HCT116 (cell line): ENCODE data around the gene ABL2. TPM values are rescaled to one million over a fixed set of nuclear protein-coding genes. Genes with fewer than 3 reads are reported as not detected.

ENCODE experiments used
- ATAC-seq: fragments of 200-7000 bp; cut with Tn5 transposase; 2 replicates; pipeline ENCODE4 v1.9.1; 2020; ENCODE audit warnings: mild to moderate bottlenecking, moderate library complexity
- BruUV-seq: library from RNA; stranded (reverse); fragments of 400-500 nt; replicated peaks from 2 replicates; lab custom pipeline; 2021; lab: Mats Ljungman, UMichigan
- CTCF ChIA-PET: fragments of 300-600 bp; sonication (Branson Sonifier 250); formaldehyde crosslinking; loops from one replicate; lab custom pipeline; 2021; ENCODE audit warnings: antibody characterized with exemption; lab: Charles Lee
- POLR2A ChIA-PET: fragments of 300-600, 350-600 bp; sonication (Branson Sonifier 250); formaldehyde crosslinking; loops from one replicate; lab custom pipeline; 2021; ENCODE audit warnings: antibody characterized with exemption; lab: Charles Lee
- RAD21 ChIA-PET, 2 experiments: fragments of 300-600 bp; sonication (Branson Sonifier 250); formaldehyde crosslinking; loops; one replicate each; lab custom pipeline; 2023; ENCODE audit warnings: low total read pairs in 2 of 2; ENCODE audit not compliant: uncharacterized antibody in 2 of 2, unreplicated experiment in 2 of 2, low non-redundant PET in 1 of 2; lab: Charles Lee
- DNase-seq: peaks from one replicate; pipeline ENCODE4 v3.0.0-alpha.2; 2010; ENCODE audit warnings: low read depth, low spot score
- H2AFZ ChIP-seq: fragments of 200-600 bp; shearing (Covaris generic), sonication (generic); 2 replicates; pipeline ENCODE4 v1.6.1; 2017; ENCODE audit warnings: low read depth, mixed run types, mixed read lengths, antibody characterized with exemption, low read length; ENCODE audit not compliant: poor library complexity, severe bottlenecking
- H3K27ac ChIP-seq: 2 replicates; pipeline ENCODE4 v1.5.1; 2012; ENCODE audit warnings: low read depth, low read length
- H3K27me3 ChIP-seq: fragments of 200-600 bp; sonication (generic); 2 replicates; pipeline ENCODE4 v1.6.1; 2016; ENCODE audit warnings: mixed run types, low read length, mixed read lengths; ENCODE audit not compliant: insufficient read depth
- H3K36me3 ChIP-seq, 2 experiments: fragments of 200-500 bp in 1 of 2; fragments of 200-600 bp in 1 of 2; sonication (Bioruptor generic) in 1 of 2; sonication (generic) in 1 of 2; 2 replicates each; pipeline versions ENCODE4 v1.5.1 to v1.6.1; 2014 to 2016; ENCODE audit warnings: low read length in 2 of 2, inconsistent platforms in 1 of 2, mixed read lengths in 1 of 2, mixed run types in 1 of 2; ENCODE audit not compliant: insufficient read depth in 2 of 2, control insufficient read depth in 1 of 2
- H3K4me1 ChIP-seq, 2 experiments: fragments of 200-600 bp in 1 of 2; sonication (generic) in 1 of 2; 2 replicates each; pipeline versions ENCODE4 v1.5.1 to v1.6.1; 2012 to 2017; ENCODE audit warnings: low read length in 2 of 2, inconsistent platforms in 1 of 2, mild to moderate bottlenecking in 1 of 2, mixed read lengths in 1 of 2, mixed run types in 1 of 2, moderate library complexity in 1 of 2; ENCODE audit not compliant: insufficient read depth in 2 of 2, control insufficient read depth in 1 of 2
- H3K4me2 ChIP-seq: fragments of 200-600 bp; sonication (generic); 2 replicates; pipeline ENCODE4 v1.6.1; 2017; ENCODE audit warnings: mixed run types, low read length, mixed read lengths
- H3K4me3 ChIP-seq, 2 experiments: fragments of 200-600 bp in 1 of 2; sonication (generic) in 1 of 2; replicated peaks in 1 of 2; 2 replicates each; pipeline ENCODE4 v1.5.1; 2011 to 2016; ENCODE audit warnings: low read length in 2 of 2, control low read depth in 1 of 2, low read depth in 1 of 2, mild to moderate bottlenecking in 1 of 2, mixed read lengths in 1 of 2, mixed run types in 1 of 2
- H3K79me2 ChIP-seq: fragments of 200-600 bp; sonication (generic); 2 replicates; pipeline ENCODE4 v1.6.1; 2017; ENCODE audit warnings: mild to moderate bottlenecking, mixed run types, low read length, moderate library complexity, mixed read lengths; ENCODE audit not compliant: insufficient read depth
- H3K9ac ChIP-seq: fragments of 200-600 bp; sonication (generic); 2 replicates; pipeline ENCODE4 v1.6.1; 2016; ENCODE audit warnings: low read length, mixed read lengths
- H3K9me2 ChIP-seq: fragments of 200-600 bp; sonication (generic), shearing (Covaris generic); 2 replicates; pipeline ENCODE4 v1.6.1; 2017; ENCODE audit warnings: mixed run types, mild to moderate bottlenecking, moderate library complexity; ENCODE audit not compliant: insufficient read depth
- H3K9me3 ChIP-seq, 2 experiments: fragments of 200-500 bp in 1 of 2; fragments of 200-600 bp in 1 of 2; sonication (Bioruptor generic) in 1 of 2; sonication (generic) in 1 of 2; 2 replicates each; pipeline ENCODE4 v1.6.1; 2014 to 2017; ENCODE audit warnings: low read length in 2 of 2, mixed read lengths in 2 of 2, inconsistent platforms in 1 of 2, low read depth in 1 of 2, mild to moderate bottlenecking in 1 of 2, mixed run types in 1 of 2, moderate library complexity in 1 of 2; ENCODE audit not compliant: control insufficient read depth in 1 of 2, insufficient read depth in 1 of 2
- H4K20me1 ChIP-seq: fragments of 200-600 bp; sonication (generic), shearing (Covaris generic); 2 replicates; pipeline ENCODE4 v1.6.1; 2017; ENCODE audit warnings: mixed run types, mild to moderate bottlenecking, moderate library complexity; ENCODE audit not compliant: insufficient read depth
- CEBPB ChIP-seq: IDR thresholded peaks from 2 replicates; pipeline ENCODE4 v1.6.1; 2012; ENCODE audit warnings: low read depth
- EGR1 ChIP-seq: IDR thresholded peaks from 2 replicates; pipeline ENCODE4 v1.6.1; 2012; ENCODE audit warnings: low read depth
- ELF1 ChIP-seq: IDR thresholded peaks from 2 replicates; pipeline ENCODE4 v1.6.1; 2012; ENCODE audit warnings: low read depth, borderline replicate concordance
- FOSL1 ChIP-seq: IDR thresholded peaks from 2 replicates; pipeline ENCODE4 v1.6.1; 2012; ENCODE audit warnings: low read depth
- JUND ChIP-seq: IDR thresholded peaks from 2 replicates; pipeline ENCODE4 v1.6.1; 2012
- POLR2A ChIP-seq: IDR thresholded peaks from 2 replicates; pipeline ENCODE4 v1.7.0; 2011; ENCODE audit warnings: borderline replicate concordance; ENCODE audit not compliant: insufficient read depth, insufficient read length; ENCODE audit errors: extremely low read depth
- POLR2AphosphoS5 ChIP-seq: IDR thresholded peaks from 2 replicates; pipeline ENCODE4 v1.6.1; 2011; ENCODE audit warnings: mild to moderate bottlenecking, low read depth, low read length, moderate library complexity
- RAD21 ChIP-seq: IDR thresholded peaks from 2 replicates; pipeline ENCODE4 v1.6.1; 2012; ENCODE audit warnings: low read depth, mild to moderate bottlenecking
- SIN3A ChIP-seq: IDR thresholded peaks from 2 replicates; pipeline ENCODE4 v1.6.1; 2012; ENCODE audit warnings: low read depth
- SP1 ChIP-seq: IDR thresholded peaks from 2 replicates; pipeline ENCODE4 v1.6.1; 2012; ENCODE audit warnings: low read depth
- SRF ChIP-seq: IDR thresholded peaks from 2 replicates; pipeline ENCODE4 v1.6.1; 2012; ENCODE audit warnings: low read depth
- TCF7L2 ChIP-seq: IDR thresholded peaks from 2 replicates; pipeline ENCODE4 v1.7.0; 2011; ENCODE audit warnings: borderline replicate concordance, inconsistent platforms; ENCODE audit not compliant: insufficient read depth, insufficient read length; ENCODE audit errors: extremely low read depth
- YY1 ChIP-seq: IDR thresholded peaks from 2 replicates; pipeline ENCODE4 v1.6.1; 2011; ENCODE audit warnings: low read length, low read depth, moderate library complexity, mild to moderate bottlenecking; ENCODE audit not compliant: insufficient replicate concordance; ENCODE audit errors: extremely low read depth
- ZNF274 ChIP-seq: fragments of 200-500 bp; sonication (Bioruptor generic); IDR thresholded peaks from 2 replicates; pipeline ENCODE4 v1.6.1; 2014; ENCODE audit warnings: mild to moderate bottlenecking, low read depth, low read length, inconsistent platforms
- intact Hi-C: fragments of 100-400 bp; cut with micrococcal nuclease; formaldehyde crosslinking; loops from 2 replicates; pipeline ENCODE4 v1.10.0; 2022
- total RNA-seq: library from RNA; stranded (reverse); gene quantifications from one replicate; pipeline ENCODE4 v1.2.1, GENCODE V29; 2021; ENCODE audit not compliant: unreplicated experiment
- TF ChIP-seq, protein P1 (sequence below): IDR thresholded peaks from 2 replicates; pipeline ENCODE4 v1.6.1; 2011; ENCODE audit warnings: mild to moderate bottlenecking, low read length, moderate library complexity; ENCODE audit not compliant: insufficient replicate concordance; ENCODE audit errors: extremely low read depth
- TF ChIP-seq, protein P2 (sequence below), 3 experiments: fragments of 200-600 bp in 1 of 3; sonication (generic) in 1 of 3; IDR thresholded peaks in 2 of 3; conservative IDR thresholded peaks in 1 of 3; 2 replicates each; pipeline ENCODE4 v1.5.1; 2012 to 2017; ENCODE audit warnings: low read depth in 2 of 3, low read length in 2 of 3, antibody characterized with exemption in 1 of 3, borderline replicate concordance in 1 of 3, control low read depth in 1 of 3, mild to moderate bottlenecking in 1 of 3, mixed read lengths in 1 of 3, mixed run types in 1 of 3, moderate library complexity in 1 of 3; ENCODE audit not compliant: insufficient read depth in 1 of 3
- TF ChIP-seq, protein P3 (sequence below): IDR thresholded peaks from 2 replicates; pipeline ENCODE4 v1.6.1; 2012
- TF ChIP-seq, protein P4 (sequence below): IDR thresholded peaks from 2 replicates; pipeline ENCODE4 v1.6.1; 2012

The ABL2 gene
- total RNA-seq, 1 experiment from 2014 or later = 22.9 TPM

DNA sequence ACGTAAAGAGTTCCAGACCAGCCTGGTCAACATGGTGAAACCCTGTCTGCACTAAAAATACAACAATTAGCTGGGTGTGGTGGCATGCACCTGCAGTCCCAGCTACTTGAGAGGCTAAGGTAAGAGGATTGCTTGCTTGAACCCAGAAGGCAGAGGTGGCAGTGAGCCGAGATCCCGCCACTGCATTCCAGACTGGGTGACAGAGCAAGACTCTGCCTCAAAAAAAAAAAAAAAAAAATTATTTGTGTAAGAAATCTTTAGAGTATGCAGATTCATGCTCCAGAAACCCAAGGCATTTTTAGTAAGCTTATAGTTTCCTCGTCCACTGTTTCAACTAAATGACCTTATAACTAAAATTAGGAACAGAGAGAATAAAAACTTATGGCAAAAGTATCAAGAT is 51.3 kb downstream of the ABL2 start (continued):
- TF ChIP-seq, protein P1, sequence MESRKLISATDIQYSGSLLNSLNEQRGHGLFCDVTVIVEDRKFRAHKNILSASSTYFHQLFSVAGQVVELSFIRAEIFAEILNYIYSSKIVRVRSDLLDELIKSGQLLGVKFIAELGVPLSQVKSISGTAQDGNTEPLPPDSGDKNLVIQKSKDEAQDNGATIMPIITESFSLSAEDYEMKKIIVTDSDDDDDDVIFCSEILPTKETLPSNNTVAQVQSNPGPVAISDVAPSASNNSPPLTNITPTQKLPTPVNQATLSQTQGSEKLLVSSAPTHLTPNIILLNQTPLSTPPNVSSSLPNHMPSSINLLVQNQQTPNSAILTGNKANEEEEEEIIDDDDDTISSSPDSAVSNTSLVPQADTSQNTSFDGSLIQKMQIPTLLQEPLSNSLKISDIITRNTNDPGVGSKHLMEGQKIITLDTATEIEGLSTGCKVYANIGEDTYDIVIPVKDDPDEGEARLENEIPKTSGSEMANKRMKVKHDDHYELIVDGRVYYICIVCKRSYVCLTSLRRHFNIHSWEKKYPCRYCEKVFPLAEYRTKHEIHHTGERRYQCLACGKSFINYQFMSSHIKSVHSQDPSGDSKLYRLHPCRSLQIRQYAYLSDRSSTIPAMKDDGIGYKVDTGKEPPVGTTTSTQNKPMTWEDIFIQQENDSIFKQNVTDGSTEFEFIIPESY = no peak
- no peak for TF ChIP-seq CEBPB
- TF ChIP-seq RAD21 = no peak
- no peak for TF ChIP-seq SP1

DNA sequence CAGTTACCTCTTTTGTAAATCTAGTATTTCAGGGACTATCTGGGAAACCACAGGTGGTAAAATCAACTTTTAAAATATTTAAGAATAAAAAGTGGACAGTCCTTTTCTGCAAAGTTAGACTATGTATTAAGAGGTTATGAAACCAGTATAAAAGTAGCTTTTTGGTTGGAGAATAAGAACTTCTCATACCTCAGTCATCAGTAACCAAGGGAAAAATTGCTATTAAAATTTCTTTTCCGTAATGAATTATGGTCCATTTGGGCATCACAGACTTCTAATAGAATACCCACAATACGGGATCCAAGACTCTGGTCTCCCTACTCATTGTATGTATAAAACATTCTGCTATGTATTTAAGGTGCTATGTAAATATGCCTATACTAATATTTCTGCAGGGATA is 51.9 kb downstream of the ABL2 start:
- BruUV-seq = no TSS peak
- TF ChIP-seq POLR2AphosphoS5 (no peak), JUND (no peak), ELF1 (no peak), TCF7L2 (no peak), EGR1 (no peak), FOSL1 (no peak), SIN3A (no peak), SRF (no peak), YY1 (no peak), CEBPB (no peak), POLR2A (no peak), ZNF274 (no peak)
- TF ChIP-seq, protein P2, sequence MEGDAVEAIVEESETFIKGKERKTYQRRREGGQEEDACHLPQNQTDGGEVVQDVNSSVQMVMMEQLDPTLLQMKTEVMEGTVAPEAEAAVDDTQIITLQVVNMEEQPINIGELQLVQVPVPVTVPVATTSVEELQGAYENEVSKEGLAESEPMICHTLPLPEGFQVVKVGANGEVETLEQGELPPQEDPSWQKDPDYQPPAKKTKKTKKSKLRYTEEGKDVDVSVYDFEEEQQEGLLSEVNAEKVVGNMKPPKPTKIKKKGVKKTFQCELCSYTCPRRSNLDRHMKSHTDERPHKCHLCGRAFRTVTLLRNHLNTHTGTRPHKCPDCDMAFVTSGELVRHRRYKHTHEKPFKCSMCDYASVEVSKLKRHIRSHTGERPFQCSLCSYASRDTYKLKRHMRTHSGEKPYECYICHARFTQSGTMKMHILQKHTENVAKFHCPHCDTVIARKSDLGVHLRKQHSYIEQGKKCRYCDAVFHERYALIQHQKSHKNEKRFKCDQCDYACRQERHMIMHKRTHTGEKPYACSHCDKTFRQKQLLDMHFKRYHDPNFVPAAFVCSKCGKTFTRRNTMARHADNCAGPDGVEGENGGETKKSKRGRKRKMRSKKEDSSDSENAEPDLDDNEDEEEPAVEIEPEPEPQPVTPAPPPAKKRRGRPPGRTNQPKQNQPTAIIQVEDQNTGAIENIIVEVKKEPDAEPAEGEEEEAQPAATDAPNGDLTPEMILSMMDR (IDR thresholded peaks at IDR 0.05 in 2 of 3, conservative IDR thresholded peaks at IDR 0.05 in 1 of 3; ENCODE audit: borderline replicate concordance in 1 of 3, insufficient read depth in 1 of 3, low read depth in 2 of 3, low read length in 2 of 3) = no peak
- TF ChIP-seq, protein P3, sequence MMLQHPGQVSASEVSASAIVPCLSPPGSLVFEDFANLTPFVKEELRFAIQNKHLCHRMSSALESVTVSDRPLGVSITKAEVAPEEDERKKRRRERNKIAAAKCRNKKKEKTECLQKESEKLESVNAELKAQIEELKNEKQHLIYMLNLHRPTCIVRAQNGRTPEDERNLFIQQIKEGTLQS = no peak
- TF ChIP-seq, protein P4, sequence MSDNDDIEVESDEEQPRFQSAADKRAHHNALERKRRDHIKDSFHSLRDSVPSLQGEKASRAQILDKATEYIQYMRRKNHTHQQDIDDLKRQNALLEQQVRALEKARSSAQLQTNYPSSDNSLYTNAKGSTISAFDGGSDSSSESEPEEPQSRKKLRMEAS = no peak
- Histone ChIP-seq H3K9ac (no peak overlapping the region), H3K4me3 (no peak overlapping the region), H3K36me3 (no peaks in the 10 kb centered on the region), H3K27ac (no peak overlapping the region), H3K4me1 (peaks cover 4 to 7% of the 10 kb centered on the region in 2 experiments; a peak in 2 of 4 replicates), H3K4me2 (no peak overlapping the region), H3K79me2 (peaks cover 43% of the 10 kb centered on the region), H3K9me3 (no peaks in the 10 kb centered on the region), H4K20me1 (no peaks in the 10 kb centered on the region), H3K9me2 (no peaks in the 10 kb centered on the region), H2AFZ (no peak overlapping the region), H3K27me3 (no peaks in the 10 kb centered on the region)
- DNase-seq (no peak), ATAC-seq (no peak)
- intact Hi-C loops = no loop called here
- RAD21 ChIA-PET = no interaction called here
- POLR2A ChIA-PET = no interaction called here
- CTCF ChIA-PET = no interaction called here
